IPS-18c (cell line): ENCODE results near the gene OGFOD3.
A peak's percentile ranks its signal among the peaks of the same experiment; 100 is the strongest.
"Not testable (repeated sequence)": the region's sequence is repeated elsewhere in the genome, so short reads cannot be mapped to it uniquely, and the experiment has no call there.

ENCODE experiments used
- H3K4me3 ChIP-seq: 2 replicates; pipeline ENCODE4 v1.7.0; 2013; ENCODE audit warnings: low read depth, mild to moderate bottlenecking, low read length, moderate library complexity; ENCODE audit not compliant: insufficient read depth
- H3K9me3 ChIP-seq: one replicate; pipeline ENCODE4 v1.6.1; 2013; ENCODE audit warnings: mild to moderate bottlenecking, low read length, moderate library complexity; ENCODE audit not compliant: control insufficient read depth, insufficient read depth

The OGFOD3 gene, protein sequence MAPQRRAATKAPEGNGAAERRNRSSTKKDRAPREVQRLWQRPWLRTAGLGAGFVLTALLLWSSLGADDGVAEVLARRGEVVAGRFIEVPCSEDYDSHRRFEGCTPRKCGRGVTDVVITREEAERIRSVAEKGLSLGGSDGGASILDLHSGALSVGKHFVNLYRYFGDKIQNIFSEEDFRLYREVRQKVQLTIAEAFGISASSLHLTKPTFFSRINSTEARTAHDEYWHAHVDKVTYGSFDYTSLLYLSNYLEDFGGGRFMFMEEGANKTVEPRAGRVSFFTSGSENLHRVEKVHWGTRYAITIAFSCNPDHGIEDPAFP

DNA sequence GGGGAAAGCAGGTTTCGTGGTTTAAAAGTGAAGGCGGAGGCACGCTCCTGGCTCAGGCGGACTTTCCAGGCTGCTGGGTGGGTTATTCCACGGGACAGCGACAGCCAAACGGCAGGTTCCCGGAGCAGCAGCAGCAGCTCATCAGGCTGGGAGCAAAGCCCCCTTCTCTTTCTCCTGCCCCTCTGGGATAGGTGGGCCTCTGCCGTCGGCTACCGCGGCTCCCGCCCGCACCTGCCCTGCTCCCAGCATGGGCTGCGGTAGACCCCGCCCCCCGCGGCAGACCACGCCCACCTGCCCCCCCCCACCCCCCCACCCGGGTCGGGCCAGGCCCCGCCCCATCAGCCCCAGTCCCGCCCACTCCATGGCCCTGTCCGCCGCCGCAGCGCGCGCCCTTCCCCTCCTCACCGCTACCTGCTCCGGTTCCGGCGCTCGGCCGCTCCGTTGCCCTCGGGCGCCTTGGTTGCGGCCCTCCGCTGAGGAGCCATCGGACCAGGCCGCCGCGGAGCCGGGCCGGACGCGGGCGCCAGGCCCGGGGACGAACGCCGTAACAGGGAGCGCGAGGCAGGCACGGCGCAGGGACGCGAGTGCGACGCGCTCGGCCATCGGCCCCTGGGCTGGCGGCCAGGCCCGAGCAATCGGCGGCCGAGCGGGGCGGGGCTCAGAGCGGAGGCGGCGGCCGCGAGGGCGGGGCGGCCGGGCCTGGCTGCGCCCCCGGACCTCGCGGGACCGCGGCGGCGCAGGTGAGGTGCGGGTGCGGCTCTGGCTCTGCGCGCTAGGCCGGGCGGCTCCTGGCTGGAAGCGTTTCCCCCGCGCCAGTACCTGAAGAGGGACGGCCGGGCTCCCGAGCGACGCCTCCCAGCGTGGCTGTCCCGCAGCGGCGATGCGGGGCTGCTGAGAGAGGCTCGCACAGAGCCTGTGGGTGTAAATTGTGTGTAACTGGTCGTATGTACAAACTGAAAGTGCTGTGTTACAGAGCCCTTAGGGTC lies at the start of gene OGFOD3, which contains the start of gene HEXD:
OGFOD3 (minus strand) TSS at position 586 of the 986 bp plus-strand sequence; CDS start at position 485, 101 bp downstream.
HEXD (plus strand) TSS at position 347 of the 986 bp plus-strand sequence. CDS start 1,453 bp downstream, outside the sequence.
- Histone ChIP-seq H3K9me3 (no peaks in the 10 kb centered on the region), H3K4me3 (peak within 1 kb of the TSS; percentile 98)

DNA sequence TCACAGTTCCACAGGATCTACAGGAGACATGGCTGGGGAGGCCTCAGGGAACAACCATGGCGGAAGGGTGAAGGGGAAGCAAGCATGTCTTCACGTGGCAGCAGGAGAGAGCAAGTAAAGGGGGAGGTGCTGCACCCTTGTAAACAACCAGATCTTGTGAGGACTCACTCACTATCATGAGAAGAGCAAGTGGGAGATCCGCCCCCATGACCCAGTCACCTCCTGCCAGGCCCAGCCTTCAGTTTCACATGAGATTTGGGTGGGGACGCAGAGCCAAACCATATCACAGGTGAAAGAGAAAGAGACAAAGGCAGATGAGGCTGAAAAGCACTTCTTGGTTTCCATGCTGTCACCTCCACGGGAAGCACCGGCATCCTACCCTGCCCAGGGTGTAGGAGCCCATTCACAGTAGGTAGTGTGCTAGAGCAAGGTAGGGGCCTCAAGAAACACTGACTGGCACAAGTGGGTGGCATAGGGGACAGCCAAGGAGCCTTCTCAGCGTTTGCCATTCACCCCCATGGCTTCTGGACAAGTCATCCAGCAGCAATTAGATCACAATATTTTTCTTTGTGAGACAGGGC lies 46.7 kb upstream of the OGFOD3 start:
- H3K4me3 ChIP-seq: no peak overlapping the region
- H3K9me3 ChIP-seq: no peaks in the 10 kb centered on the region

DNA sequence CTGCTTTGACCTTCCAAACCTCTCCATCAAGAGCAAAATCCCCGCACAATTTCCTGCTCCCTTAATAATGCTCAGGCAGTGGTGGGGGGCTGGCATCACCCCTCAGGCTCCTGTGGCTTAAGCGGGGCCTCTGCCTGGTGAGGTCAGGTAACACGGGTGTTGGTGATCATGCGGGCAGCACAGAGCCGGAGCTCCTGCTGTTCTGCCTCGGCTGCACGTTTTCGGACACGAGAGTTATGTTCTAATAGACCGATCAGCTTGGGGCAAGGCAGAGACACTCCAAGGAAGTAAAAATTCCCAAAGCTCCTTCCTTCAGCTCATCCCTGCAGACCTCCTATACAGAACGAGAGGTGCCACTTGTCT lies 46.2 kb upstream of the OGFOD3 start:
- Histone ChIP-seq H3K4me3 (no peak overlapping the region), H3K9me3 (no peaks in the 10 kb centered on the region)

DNA sequence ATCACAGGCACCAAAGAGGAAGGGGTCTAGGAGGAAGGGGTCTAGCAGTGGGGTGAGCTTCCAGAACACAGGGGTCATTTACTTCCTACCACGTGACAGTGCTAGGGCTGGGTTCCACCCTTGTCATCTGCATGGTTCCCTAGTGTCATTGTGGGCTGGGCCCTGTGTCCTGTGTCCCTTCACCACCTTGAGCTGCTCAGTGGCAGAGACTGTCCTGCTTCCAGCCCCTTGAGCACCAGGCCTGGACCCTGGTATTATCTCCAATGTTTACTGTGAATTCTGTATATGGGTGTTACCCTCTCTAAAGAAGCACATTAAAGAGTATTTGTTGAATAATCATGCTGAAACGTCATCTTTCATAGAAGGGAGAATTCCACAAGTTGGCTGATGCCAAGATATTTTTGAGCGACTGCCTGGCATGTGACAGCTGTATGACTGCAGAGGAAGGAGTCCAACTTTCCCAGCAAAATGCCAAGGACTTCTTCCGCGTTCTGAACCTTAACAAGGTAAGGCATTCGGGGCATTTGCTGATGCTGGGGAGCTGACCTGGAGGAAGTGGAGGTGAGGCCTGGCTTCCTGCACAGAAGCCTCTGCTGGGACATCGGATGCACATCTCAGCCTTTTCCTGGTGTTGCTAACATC lies 45.7 kb upstream of the OGFOD3 start:
- peaks cover 3% of the 10 kb centered on the region for H3K9me3 ChIP-seq
- no peak overlapping the region for H3K4me3 ChIP-seq

DNA sequence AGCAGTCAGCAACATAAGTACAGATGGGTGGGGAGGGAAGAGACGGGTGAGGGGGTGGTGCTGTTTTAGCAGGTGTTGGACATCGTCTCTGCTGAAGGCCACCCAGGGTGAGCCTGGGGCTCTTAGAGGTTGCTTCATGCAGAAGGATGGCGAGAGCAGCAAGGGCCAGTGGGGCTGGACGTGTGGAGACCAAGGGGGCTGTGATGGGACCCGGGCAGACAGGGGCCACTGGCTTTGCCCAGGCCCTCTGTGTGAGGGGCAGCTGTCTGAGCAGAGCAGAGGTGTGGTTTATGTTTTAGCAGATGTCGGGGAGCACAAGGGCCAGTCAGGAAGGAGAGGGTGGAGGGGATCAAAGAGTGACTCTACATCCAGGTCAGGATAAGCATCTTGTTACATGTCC lies 45.0 kb upstream of the OGFOD3 start:
- Histone ChIP-seq H3K9me3 (peaks cover 4% of the 10 kb centered on the region), H3K4me3 (no peak overlapping the region)

DNA sequence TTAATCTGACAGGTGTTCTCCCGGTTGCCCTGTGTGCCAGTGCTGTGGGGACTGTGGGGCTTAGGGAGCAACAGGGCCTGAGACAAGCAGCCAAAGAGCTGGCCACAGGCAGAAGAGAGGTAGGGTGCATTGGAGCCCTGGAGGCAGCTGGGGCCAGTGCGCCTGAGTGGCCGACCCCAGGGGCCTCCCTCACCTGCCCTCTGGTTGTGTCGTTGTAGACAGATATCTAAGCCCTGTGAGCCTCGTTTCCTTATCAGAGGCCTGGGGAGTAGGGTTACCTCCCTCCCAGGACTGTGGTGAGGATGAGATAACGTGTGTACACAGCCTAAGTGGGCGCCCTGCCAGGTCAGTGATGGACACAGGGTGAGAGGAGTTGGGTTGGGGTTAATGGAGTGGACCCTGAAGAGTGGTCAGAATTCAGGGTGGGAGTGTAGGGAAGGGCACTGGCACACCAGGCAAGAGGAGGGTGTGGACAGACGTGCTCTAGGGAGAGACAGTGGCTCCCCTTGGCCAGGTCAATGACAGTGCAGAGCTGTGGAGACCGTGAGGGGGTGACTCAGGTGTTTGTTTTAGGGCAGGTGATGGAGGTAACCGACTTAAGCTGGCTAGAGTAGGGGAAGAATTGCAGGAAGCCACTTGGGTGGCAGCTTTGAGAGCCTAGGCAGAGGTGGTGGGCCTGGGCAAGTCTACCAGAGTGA lies 43.6 kb upstream of the OGFOD3 start:
- no peak overlapping the region for H3K4me3 ChIP-seq
- peaks cover 4% of the 10 kb centered on the region for H3K9me3 ChIP-seq

DNA sequence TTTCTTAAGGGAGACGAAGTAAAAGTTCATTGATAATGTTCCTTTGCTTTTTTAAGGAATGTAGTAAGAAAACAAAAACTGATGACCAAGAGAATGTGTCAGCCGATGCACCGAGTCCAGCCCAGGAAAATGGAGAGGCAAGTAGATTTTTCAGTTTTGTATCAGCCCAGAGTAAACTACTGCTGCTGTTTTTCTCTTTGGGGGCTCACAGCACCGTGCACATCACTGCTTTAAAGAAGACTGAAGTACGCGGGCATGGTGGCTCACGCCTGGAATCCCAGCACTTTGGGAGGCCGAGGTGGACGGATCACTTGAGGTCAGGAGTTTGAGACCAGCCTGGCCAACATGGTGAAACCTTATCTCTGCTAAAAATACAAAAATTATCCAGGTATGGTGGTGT lies 41.5 kb upstream of the OGFOD3 start:
- not testable (repeated sequence) for H3K4me3 ChIP-seq, H3K9me3 ChIP-seq

DNA sequence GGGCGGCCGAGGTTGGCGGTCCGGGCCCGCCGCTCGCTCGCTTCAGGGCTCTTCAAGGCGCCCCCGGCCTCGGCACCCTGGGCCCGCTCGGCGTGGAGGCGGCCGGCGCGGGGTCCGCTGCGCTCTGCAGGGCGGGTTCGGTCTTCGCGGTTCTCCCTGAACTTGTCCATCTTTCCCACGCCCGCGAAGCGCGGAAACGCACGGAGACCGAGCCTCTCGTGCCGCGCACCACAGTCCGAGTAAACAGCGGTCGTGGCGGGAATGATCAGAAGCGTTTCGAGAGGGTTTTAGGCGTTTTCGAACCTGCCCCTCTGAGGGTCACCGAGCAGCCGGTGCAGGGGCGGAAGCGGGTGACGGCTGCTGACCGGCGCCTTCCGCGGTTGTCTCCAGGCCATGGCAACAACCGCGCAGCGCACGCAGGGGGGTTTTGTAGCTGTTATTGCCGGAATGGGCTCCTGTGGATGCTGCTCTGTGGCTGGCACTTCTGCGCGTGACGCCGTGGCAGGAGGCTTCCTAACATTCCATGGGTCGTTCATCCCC lies 40.6 kb upstream of the OGFOD3 start:
- H3K9me3 ChIP-seq: peaks cover 4% of the 10 kb centered on the region

DNA sequence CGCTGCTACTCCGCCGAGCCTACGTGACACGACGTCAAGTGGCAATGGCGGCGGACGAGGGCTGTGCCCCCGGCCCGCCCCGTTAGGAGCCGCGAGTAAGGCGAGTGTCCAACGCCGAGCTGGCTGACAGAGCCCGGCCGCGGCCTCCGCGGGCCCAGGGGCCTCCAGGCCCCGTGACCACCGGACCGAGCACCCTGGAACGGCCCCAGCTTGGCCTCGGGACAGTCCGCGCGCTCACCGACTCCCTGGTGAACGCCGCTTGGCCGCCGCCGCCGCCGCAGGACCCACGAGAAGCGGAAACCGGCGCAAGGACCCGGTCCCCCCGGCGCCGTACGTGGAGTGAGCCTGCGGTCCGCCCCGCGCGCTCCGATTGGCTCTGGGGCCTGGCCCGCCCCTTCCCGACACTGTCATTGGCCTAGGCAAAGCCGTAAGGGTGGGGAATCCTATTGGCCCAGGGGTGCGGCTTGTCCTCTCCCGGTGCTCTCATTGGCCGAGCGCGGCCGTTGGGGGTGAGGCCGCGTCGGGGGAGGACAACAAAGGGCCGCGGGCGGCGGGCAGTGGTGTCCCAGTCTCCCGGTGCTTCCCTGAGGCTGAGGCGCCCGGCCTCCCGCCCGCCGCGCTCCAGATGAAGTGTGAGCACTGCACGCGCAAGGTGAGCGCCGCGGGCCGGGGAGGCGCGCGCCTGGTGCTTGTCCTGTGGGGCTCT lies 39.9 kb upstream of the OGFOD3 start, which contains the start of gene NARF:
NARF (plus strand) TSS at position 563 of the 706 bp plus-strand sequence; CDS start at position 626, 63 bp downstream.
- Histone ChIP-seq H3K4me3 (peak within 1 kb of the TSS; percentile 94), H3K9me3 (peaks cover 6% of the 10 kb centered on the region)

More for the DNA sequence above, 40.6 kb upstream of the OGFOD3 start:
- peak overlapping the region; percentile 94 for H3K4me3 ChIP-seq

DNA sequence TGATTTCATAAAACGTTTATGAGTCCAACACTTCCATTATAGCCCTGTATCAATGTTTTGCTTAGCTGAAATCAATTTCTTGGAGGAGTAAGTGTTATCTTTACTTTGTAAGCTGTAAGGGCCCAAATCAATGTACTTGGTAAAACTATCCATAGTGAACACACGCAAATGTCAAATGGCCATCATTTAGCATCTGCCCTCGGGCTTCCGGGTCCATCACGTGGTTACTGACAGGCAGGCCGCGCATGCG lies 39.5 kb upstream of the OGFOD3 start:
- Histone ChIP-seq H3K9me3 (peaks cover 6% of the 10 kb centered on the region), H3K4me3 (peak overlapping the region; percentile 94)

DNA sequence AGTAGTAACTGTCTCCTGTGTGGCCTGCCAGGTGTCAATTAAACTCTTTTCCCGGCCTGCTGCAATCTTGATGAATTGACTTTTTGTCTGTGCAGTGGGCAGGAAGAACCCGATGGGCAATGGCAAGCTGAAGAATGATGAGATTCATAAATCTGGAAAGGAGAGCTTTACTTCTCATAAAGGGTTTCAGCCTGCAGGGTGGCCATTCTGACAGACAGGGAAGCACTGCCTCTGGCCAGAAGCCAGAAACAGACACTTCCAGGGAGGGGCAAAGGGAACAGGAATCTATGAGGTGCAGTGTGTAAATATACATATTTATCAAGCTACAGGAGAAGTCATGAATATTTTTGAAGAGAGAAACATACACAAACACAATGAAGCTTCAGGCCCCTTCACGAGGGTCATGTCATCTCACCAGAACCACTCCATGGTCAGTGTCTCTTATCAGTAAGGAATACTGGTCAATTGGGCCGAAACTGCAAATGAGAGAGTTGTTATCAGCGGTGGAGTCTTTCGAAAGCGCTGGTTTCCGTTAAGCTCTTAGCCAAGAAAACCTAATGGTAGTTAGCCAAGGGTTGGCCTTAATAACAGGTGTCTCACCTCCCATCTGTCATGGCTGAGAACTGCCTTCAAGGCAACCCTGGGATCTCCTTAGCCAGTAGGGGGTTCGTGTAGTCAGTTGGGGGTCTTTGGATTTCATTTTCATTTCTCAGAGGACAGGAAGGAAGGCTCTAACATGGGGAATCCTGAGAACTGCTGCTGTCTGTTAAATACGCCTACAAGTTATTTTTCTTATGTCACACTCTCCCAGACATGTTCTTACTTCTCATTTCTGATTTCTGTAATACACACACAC lies 38.9 kb upstream of the OGFOD3 start:
- Histone ChIP-seq H3K4me3 (peak overlapping the region; percentile 94; the same call in 1 of the 2 replicates), H3K9me3 (peaks cover 6% of the 10 kb centered on the region)

DNA sequence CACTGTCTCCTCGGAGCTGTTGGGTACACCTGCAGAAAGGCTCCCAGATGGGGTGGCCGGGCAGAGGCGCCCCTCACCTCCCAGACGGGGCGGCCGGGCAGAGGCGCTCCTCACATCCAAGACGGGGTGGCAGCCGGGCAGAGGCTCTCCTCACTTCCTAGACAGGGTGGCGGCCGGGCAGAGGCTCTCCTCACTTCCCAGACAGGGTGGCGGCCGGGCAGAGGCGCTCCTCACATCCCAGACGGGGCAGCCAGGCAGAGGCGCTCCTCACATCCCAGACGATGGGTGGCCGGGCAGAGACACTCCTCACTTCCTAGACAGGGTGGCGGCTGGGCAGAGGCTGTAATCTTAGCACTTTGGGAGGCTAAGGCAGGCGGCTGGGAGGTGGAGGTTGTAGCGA lies 35.3 kb upstream of the OGFOD3 start:
- H3K9me3 ChIP-seq, H3K4me3 ChIP-seq: not testable (repeated sequence)

DNA sequence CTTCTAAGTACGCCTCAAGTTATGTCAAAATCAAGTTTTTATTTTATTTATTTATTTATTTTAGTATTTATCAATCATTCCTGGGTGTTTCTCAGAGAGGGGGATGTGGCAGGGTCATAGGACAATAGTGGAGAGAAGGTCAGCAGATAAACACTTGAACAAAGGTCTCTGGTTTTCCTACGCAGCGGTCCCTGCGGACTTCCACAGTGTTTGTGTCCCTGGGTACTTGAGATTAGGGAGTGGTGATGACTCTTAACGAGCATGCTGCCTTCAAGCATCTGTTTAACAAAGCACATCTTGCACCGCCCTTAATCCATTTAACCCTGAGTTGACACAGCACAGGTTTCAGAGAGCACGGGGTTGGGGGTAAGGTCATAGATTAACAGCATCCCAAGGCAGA lies 34.8 kb upstream of the OGFOD3 start:
- not testable (repeated sequence) for H3K9me3 ChIP-seq, H3K4me3 ChIP-seq

DNA sequence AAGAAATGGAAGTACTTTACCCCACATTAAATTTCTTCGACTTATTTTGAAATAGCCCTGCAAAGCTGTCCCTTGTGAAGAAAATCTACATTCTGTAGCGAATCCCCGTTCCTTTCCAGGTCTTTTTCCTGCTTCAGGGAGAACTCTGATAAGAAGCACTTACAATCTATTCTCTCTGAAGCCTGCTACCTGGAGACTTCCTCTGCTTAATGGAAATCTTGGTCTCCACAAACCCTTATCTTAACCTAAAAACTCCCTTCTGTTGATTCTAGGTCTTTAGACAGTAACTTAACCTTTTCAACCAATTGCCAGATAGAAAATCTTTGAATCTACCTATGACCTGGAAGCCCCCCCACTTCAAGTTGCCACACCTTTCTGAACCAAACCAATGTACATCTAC lies 33.8 kb upstream of the OGFOD3 start:
- Histone ChIP-seq H3K9me3 (peaks cover 2% of the 10 kb centered on the region), H3K4me3 (no peak overlapping the region)

DNA sequence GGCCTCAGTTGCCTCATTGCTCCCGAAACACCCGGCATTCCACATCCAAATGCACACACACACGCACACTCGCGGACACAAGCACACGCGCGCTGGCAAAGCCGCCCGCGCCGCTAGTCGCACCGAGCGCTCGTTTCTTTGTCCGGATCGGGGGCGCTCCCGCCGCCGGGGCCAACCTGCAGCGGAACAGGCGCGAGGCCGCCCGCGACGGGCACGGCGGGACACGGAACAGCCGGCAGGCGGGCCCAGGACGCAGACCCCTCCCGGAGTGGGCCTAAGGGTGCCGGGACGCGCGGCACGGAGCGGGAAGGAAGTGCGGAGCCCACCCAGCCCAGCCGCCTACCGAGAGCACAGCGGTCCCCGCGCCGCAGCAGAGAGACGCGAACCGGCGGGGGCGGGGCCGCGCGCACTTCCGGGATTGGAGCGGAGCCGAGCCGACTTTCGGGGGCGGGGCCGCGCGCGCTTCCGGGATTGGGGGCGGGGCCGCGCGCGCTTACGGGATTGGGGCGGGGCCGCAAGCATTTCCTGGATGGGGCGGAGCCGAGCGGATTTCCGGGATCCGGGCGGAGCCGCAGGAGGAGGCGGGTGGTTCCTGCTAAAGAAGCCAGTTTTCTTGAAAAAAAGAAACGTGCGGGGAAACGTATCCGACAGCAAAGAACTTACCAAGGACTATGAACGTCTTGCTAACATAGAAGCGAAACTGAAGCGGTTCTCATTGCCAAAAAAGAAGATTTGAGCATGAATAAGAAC lies 32.1 kb upstream of the OGFOD3 start, which contains the start of gene CYBC1:
CYBC1 (minus strand) TSS at position 396 of the 750 bp plus-strand sequence. CDS start 1,498 bp downstream, outside the sequence.
- Histone ChIP-seq H3K4me3 (peak within 1 kb of the TSS; percentile 97), H3K9me3 (peaks cover 2% of the 10 kb centered on the region)
